Fibroblast of lung (primary cell): ENCODE data around the gene GET3.

Source experiments
- EZH2 ChIP-seq: IDR thresholded peaks from 2 replicates; pipeline ENCODE4 v1.5.1; 2012; ENCODE audit warnings: low read length, control low read depth, mild to moderate bottlenecking; ENCODE audit errors: missing control alignments
- TF ChIP-seq, protein P1 (sequence below), 2 donors: IDR thresholded peaks in 1 of 2; conservative IDR thresholded peaks in 1 of 2; 1 replicate in 1 of 2; 2 replicates in 1 of 2; pipeline ENCODE4 v1.5.1; 2011 to 2012; ENCODE audit warnings: low read length in 2 of 2, control low read depth in 1 of 2, inconsistent platforms in 1 of 2, low read depth in 1 of 2, mild to moderate bottlenecking in 1 of 2

DNA sequence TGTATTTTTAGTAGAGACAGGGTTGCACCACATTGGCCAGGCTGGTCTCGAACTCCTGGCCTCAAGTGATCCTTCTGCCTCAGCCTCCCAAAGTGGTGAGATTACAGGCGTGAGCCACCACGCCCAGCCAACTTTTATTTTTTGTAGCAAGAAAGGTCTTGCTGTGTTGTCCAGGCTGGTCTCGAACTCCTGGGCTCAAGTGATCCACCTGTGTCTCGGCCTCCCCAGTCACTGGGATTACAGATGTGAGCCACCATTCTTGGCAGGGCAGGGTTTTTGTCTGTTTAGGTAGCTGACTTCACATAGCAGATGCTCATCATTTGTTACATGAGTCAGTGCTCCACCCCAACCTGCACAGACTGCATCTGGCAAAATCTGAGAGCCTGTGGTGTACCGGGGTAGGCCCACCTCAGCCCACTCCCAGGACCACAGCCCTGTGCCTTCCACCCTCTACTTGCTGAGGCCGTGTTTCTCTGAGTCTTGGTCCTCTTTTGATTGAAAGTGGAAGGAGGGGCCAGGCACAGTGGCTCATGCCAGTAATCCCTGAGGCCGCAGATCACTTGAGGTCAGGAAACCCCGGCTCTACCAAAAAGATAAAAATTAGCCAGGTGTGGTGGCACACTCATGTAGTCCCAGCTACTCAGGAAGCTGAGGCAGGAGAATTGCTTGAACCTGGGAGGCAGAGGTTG, 9.4 kb upstream of the GET3 start:
- no peak for TF ChIP-seq EZH2
- TF ChIP-seq, protein P1, sequence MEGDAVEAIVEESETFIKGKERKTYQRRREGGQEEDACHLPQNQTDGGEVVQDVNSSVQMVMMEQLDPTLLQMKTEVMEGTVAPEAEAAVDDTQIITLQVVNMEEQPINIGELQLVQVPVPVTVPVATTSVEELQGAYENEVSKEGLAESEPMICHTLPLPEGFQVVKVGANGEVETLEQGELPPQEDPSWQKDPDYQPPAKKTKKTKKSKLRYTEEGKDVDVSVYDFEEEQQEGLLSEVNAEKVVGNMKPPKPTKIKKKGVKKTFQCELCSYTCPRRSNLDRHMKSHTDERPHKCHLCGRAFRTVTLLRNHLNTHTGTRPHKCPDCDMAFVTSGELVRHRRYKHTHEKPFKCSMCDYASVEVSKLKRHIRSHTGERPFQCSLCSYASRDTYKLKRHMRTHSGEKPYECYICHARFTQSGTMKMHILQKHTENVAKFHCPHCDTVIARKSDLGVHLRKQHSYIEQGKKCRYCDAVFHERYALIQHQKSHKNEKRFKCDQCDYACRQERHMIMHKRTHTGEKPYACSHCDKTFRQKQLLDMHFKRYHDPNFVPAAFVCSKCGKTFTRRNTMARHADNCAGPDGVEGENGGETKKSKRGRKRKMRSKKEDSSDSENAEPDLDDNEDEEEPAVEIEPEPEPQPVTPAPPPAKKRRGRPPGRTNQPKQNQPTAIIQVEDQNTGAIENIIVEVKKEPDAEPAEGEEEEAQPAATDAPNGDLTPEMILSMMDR (conservative IDR thresholded peaks at IDR 0.05 in 1 of 2, IDR thresholded peaks at IDR 0.05 in 1 of 2; ENCODE audit: low read depth in 1 of 2, low read length in 2 of 2): no peak
